ENCODE results near the gene WDR62. TPM values are rescaled to one million over a fixed set of nuclear protein-coding genes. Genes with fewer than 3 reads are reported as not detected.
"Not testable (repeated sequence)": the region's sequence is repeated elsewhere in the genome, so short reads cannot be mapped to it uniquely, and the experiment has no call there.

Gene WDR62
- polyA plus RNA-seq, 3 donors = 4.0 to 4.7 (median 4.1) TPM

GRCh38 chr19:36106991-36107390 is 52.3 kb downstream of the WDR62 start:
- no peak for DNase-seq (ENCODE audit: low read depth in 3 of 3, low spot score in 2 of 3)

GRCh38 chr19:36108684-36109083 is 54.0 kb downstream of the WDR62 start:
- no peak for DNase-seq (ENCODE audit: low read depth in 3 of 3, low spot score in 2 of 3)

GRCh38 chr19:36110487-36111199 is 55.9 kb downstream of the WDR62 start, which contains the start of gene OVOL3:
Gene OVOL3, plus strand, starts transcription at chr19:36111143. Its CDS starts 60 bp downstream, at chr19:36111203.
- DNase-seq (ENCODE audit: low read depth in 3 of 3, low spot score in 2 of 3) = no peak

- DNase-seq (ENCODE audit: low read depth in 3 of 3, low spot score in 2 of 3) = no peak
Measured at GRCh38 chr19:36111200-36111539, 56.5 kb downstream of the WDR62 start.

- DNase-seq (ENCODE audit: low read depth in 3 of 3, low spot score in 2 of 3) = no peak
Measured at GRCh38 chr19:36112678-36113077, 58.0 kb downstream of the WDR62 start.

GRCh38 chr19:36113425-36113824 is 58.7 kb downstream of the WDR62 start:
- no peak for DNase-seq (ENCODE audit: low read depth in 3 of 3, low spot score in 2 of 3)

- DNase-seq (ENCODE audit: low read depth in 3 of 3, low spot score in 2 of 3) = no peak
Measured at GRCh38 chr19:36113894-36114720, 59.4 kb downstream of the WDR62 start.

GRCh38 chr19:36114721-36115452 is 60.2 kb downstream of the WDR62 start, which contains the start of gene POLR2I:
Gene POLR2I, minus strand, starts transcription at chr19:36114875. Its CDS starts 19 bp downstream, at chr19:36114856.
- peak; percentile 98 to 100 (median 99) for DNase-seq (ENCODE audit: low read depth in 3 of 3, low spot score in 2 of 3)

GRCh38 chr19:36115453-36116343 is 61.0 kb downstream of the WDR62 start, which contains the start of gene TBCB:
Gene TBCB, plus strand, starts transcription at chr19:36115468. Its CDS starts 93 bp downstream, at chr19:36115561.
- DNase-seq (ENCODE audit: low read depth in 3 of 3, low spot score in 2 of 3) = no peak

- DNase-seq (ENCODE audit: low read depth in 3 of 3, low spot score in 2 of 3) = no peak
Measured at GRCh38 chr19:36116344-36116637, 61.6 kb downstream of the WDR62 start.

GRCh38 chr19:36120092-36120983 is 65.6 kb downstream of the WDR62 start:
- no peak for DNase-seq (ENCODE audit: low read depth in 3 of 3, low spot score in 2 of 3)

GRCh38 chr19:36120984-36121358 is 66.3 kb downstream of the WDR62 start:
- no peak for DNase-seq (ENCODE audit: low read depth in 3 of 3, low spot score in 2 of 3)

GRCh38 chr19:36121486-36122124 is 66.9 kb downstream of the WDR62 start:
- DNase-seq (ENCODE audit: low read depth in 3 of 3, low spot score in 2 of 3) = no peak

GRCh38 chr19:36125557-36125956 is 70.9 kb downstream of the WDR62 start:
- no peak for DNase-seq (ENCODE audit: low read depth in 3 of 3, low spot score in 2 of 3)

GRCh38 chr19:36128392-36128736 is 73.7 kb downstream of the WDR62 start:
- no peak for DNase-seq (ENCODE audit: low read depth in 3 of 3, low spot score in 2 of 3)

- not testable (repeated sequence) for DNase-seq (ENCODE audit: low read depth in 3 of 3, low spot score in 2 of 3)
Measured at GRCh38 chr19:36131221-36131620, 76.5 kb downstream of the WDR62 start.

GRCh38 chr19:36134867-36135266 is 80.2 kb downstream of the WDR62 start:
- not testable (repeated sequence) for DNase-seq (ENCODE audit: low read depth in 3 of 3, low spot score in 2 of 3)

- DNase-seq (ENCODE audit: low read depth in 3 of 3, low spot score in 2 of 3) = no peak
Measured at GRCh38 chr19:36136964-36137686, 82.4 kb downstream of the WDR62 start.

All from right renal cortex interstitium (tissue), 3 donors.